ENCODE measurements around the gene BAZ1B. TPM values are rescaled to one million over a fixed set of nuclear protein-coding genes. Genes with fewer than 3 reads are reported as not detected.

The BAZ1B gene
- total RNA-seq, 3 donors from 2014 or later (not counting 1 experiment from before 2014, with no cell fraction given) = 50.1 to 61.9 (median 59.9) TPM

- no peaks in the 10 kb centered on the region for H3K9me3 ChIP-seq (ENCODE audit: control insufficient read depth, insufficient read depth, low read length)
- peak overlapping the region in 1 of 2 donors; percentile 13 for H3K27ac Mint-ChIP-seq
- H3K4me1 Mint-ChIP-seq = peaks cover 8 to 11% of the 10 kb centered on the region in 2 donors
- H3K27ac ChIP-seq (ENCODE audit: low read length) = no peak overlapping the region
- no peak overlapping the region for H3K4me3 ChIP-seq (ENCODE audit: low read length)
- no peaks in the 10 kb centered on the region for H3K9me3 Mint-ChIP-seq
- 95% methylated on average over 5 of the region's 5 CpGs for WGBS (ENCODE audit: insufficient coverage)
- no peak overlapping the region for H3K4me3 Mint-ChIP-seq
- peaks cover 68% of the 10 kb centered on the region for H3K36me3 ChIP-seq (ENCODE audit: control insufficient read depth, insufficient read depth, low read length)
- H3K27me3 ChIP-seq (ENCODE audit: control insufficient read depth, insufficient read depth, low read length) = no peaks in the 10 kb centered on the region
- intact Hi-C loops (cut with micrococcal nuclease) = no loop called here
- ATAC-seq (no peak), DNase-seq (no peak)
- H3K4me1 ChIP-seq (ENCODE audit: control insufficient read depth, insufficient read depth, low read length) = no peaks in the 10 kb centered on the region
- TF ChIP-seq, protein P1, sequence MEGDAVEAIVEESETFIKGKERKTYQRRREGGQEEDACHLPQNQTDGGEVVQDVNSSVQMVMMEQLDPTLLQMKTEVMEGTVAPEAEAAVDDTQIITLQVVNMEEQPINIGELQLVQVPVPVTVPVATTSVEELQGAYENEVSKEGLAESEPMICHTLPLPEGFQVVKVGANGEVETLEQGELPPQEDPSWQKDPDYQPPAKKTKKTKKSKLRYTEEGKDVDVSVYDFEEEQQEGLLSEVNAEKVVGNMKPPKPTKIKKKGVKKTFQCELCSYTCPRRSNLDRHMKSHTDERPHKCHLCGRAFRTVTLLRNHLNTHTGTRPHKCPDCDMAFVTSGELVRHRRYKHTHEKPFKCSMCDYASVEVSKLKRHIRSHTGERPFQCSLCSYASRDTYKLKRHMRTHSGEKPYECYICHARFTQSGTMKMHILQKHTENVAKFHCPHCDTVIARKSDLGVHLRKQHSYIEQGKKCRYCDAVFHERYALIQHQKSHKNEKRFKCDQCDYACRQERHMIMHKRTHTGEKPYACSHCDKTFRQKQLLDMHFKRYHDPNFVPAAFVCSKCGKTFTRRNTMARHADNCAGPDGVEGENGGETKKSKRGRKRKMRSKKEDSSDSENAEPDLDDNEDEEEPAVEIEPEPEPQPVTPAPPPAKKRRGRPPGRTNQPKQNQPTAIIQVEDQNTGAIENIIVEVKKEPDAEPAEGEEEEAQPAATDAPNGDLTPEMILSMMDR (IDR thresholded peaks at IDR 0.05) = no peak
- H3K27me3 Mint-ChIP-seq (ENCODE audit: low read depth in 2 of 2) = no peaks in the 10 kb centered on the region
- H3K36me3 Mint-ChIP-seq = peaks cover 15% of the 10 kb centered on the region
Observed at GRCh38 chr7:73449422-73449821, 72.7 kb downstream of the BAZ1B start.

GRCh38 chr7:73448609-73449008 lies 73.5 kb downstream of the BAZ1B start:
- Histone ChIP-seq H3K4me3 (ENCODE audit: low read length) (no peak overlapping the region), H3K4me1 (ENCODE audit: control insufficient read depth, insufficient read depth, low read length) (no peaks in the 10 kb centered on the region), H3K27ac (ENCODE audit: low read length) (no peak overlapping the region), H3K36me3 (ENCODE audit: control insufficient read depth, insufficient read depth, low read length) (peaks cover 76% of the 10 kb centered on the region), H3K9me3 (ENCODE audit: control insufficient read depth, insufficient read depth, low read length) (no peaks in the 10 kb centered on the region), H3K27me3 (ENCODE audit: control insufficient read depth, insufficient read depth, low read length) (no peaks in the 10 kb centered on the region)
- no peak for DNase-seq
- Mint-ChIP-seq H3K27ac (peak overlapping the region in 1 of 2 donors; percentile 13), H3K4me1 (peaks cover 8 to 11% of the 10 kb centered on the region in 2 donors), H3K9me3 (no peaks in the 10 kb centered on the region), H3K27me3 (ENCODE audit: low read depth in 2 of 2) (no peaks in the 10 kb centered on the region), H3K4me3 (no peak overlapping the region), H3K36me3 (peaks cover 15% of the 10 kb centered on the region)
- TF ChIP-seq, protein P1 (IDR thresholded peaks at IDR 0.05) = no peak
- intact Hi-C loops (cut with micrococcal nuclease) = no loop called here
- WGBS (ENCODE audit: insufficient coverage) = 92% methylated on average over 4 of the region's 4 CpGs
- ATAC-seq = no peak

- Mint-ChIP-seq H3K36me3 (peaks cover 21% of the 10 kb centered on the region), H3K9me3 (no peaks in the 10 kb centered on the region), H3K4me1 (peaks cover 8 to 11% of the 10 kb centered on the region in 2 donors), H3K27me3 (ENCODE audit: low read depth in 2 of 2) (no peaks in the 10 kb centered on the region), H3K4me3 (no peak overlapping the region), H3K27ac (peak overlapping the region in 1 of 2 donors; percentile 44)
- intact Hi-C loops (cut with micrococcal nuclease) = no loop called here
- no peak for ATAC-seq
- no peaks in the 10 kb centered on the region for H3K27me3 ChIP-seq (ENCODE audit: control insufficient read depth, insufficient read depth, low read length)
- 98% methylated on average over 5 of the region's 5 CpGs for WGBS (ENCODE audit: insufficient coverage)
- no peaks in the 10 kb centered on the region for H3K9me3 ChIP-seq (ENCODE audit: control insufficient read depth, insufficient read depth, low read length)
- H3K27ac ChIP-seq (ENCODE audit: low read length) = no peak overlapping the region
- no peak overlapping the region for H3K4me3 ChIP-seq (ENCODE audit: low read length)
- H3K36me3 ChIP-seq (ENCODE audit: control insufficient read depth, insufficient read depth, low read length) = peaks cover 87% of the 10 kb centered on the region
- no peaks in the 10 kb centered on the region for H3K4me1 ChIP-seq (ENCODE audit: control insufficient read depth, insufficient read depth, low read length)
- TF ChIP-seq, protein P1 (IDR thresholded peaks at IDR 0.05) = no peak
- DNase-seq = no peak
Observed at GRCh38 chr7:73447121-73447733, 74.9 kb downstream of the BAZ1B start.

DNA sequence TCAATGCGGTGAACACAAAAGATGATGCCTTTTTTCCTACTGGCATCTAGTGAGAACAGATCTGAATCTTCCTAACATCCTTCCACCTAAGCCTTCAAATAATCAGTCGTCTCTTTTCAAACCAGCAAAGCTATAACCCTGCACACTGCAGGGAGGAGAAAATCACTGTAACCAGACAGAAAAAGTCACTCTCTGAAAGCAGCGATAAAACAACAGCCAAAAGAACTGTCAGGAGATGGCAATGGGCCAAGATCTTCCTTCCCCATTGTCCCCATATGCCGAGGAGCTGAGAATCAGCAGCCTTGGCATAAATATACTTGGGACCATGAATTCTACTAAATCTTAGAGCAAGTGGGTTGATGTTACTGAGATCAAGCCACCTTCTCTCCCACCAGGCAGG lies 75.4 kb downstream of the BAZ1B start:
- Histone ChIP-seq H3K27me3 (ENCODE audit: control insufficient read depth, insufficient read depth, low read length) (no peaks in the 10 kb centered on the region), H3K36me3 (ENCODE audit: control insufficient read depth, insufficient read depth, low read length) (peaks cover 89% of the 10 kb centered on the region), H3K4me1 (ENCODE audit: control insufficient read depth, insufficient read depth, low read length) (no peaks in the 10 kb centered on the region), H3K4me3 (ENCODE audit: low read length) (no peak overlapping the region), H3K27ac (ENCODE audit: low read length) (no peak overlapping the region), H3K9me3 (ENCODE audit: control insufficient read depth, insufficient read depth, low read length) (no peaks in the 10 kb centered on the region)
- no peak overlapping the region for H3K4me3 Mint-ChIP-seq
- peaks cover 23% of the 10 kb centered on the region for H3K36me3 Mint-ChIP-seq
- H3K4me1 Mint-ChIP-seq = peaks cover 8 to 11% of the 10 kb centered on the region in 2 donors
- DNase-seq = no peak
- TF ChIP-seq, protein P1 (IDR thresholded peaks at IDR 0.05) = no peak
- no peaks in the 10 kb centered on the region for H3K9me3 Mint-ChIP-seq
- WGBS (ENCODE audit: insufficient coverage) = 98% methylated on average over 4 of the region's 4 CpGs
- peak overlapping the region in 1 of 2 donors; percentile 44 for H3K27ac Mint-ChIP-seq
- intact Hi-C loops (cut with micrococcal nuclease) = no loop called here
- ATAC-seq = no peak
- no peaks in the 10 kb centered on the region for H3K27me3 Mint-ChIP-seq (ENCODE audit: low read depth in 2 of 2)
